SHP77 treated with DMSO at 0.1 percent for 48 hours (cell line): Measurements from ENCODE around the gene ALDH1A2.

Experiments
- DNase-seq: peaks from one replicate; lab custom pipeline; 2025; lab: John Stamatoyannopoulos, UW

The ALDH1A2 gene

DNA sequence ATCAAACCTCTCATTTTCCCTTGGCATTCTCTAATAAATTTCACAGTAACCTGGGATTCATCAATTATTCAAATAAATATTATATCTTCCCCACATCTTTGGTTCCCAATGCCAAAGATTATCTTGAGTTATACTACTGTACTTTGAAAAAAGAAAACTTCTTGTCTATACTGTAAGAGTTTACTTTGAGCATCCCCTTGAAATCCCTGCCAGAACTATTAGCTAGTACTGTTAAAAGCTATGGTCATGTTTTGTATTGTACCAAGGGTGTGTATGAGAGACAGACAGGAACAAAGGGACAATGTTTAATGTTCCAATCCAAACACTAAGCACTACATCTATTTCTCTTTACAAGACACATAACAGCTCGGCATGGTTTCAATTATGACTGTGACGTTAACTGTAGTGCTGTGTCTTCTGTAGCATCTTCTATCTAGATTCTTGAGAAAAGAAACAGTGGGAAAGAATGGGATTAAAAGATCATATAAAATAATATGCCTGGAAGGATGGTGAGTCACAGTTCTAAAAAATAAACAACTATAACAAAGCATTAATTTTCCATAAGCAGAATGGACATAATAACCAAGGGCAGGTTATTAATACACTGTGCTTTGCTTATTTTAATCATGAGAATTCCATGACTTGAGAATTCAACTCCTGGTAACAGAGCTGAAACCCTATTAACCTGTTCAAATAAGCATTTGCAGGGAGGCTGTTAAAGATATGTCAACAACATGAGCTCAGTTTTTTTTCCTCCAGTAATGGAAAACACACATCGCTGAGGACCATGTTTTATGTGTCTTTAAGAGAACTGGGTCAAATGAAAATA lies 71.1 kb downstream of the ALDH1A2 start:
- DNase-seq = peak; percentile 6

DNA sequence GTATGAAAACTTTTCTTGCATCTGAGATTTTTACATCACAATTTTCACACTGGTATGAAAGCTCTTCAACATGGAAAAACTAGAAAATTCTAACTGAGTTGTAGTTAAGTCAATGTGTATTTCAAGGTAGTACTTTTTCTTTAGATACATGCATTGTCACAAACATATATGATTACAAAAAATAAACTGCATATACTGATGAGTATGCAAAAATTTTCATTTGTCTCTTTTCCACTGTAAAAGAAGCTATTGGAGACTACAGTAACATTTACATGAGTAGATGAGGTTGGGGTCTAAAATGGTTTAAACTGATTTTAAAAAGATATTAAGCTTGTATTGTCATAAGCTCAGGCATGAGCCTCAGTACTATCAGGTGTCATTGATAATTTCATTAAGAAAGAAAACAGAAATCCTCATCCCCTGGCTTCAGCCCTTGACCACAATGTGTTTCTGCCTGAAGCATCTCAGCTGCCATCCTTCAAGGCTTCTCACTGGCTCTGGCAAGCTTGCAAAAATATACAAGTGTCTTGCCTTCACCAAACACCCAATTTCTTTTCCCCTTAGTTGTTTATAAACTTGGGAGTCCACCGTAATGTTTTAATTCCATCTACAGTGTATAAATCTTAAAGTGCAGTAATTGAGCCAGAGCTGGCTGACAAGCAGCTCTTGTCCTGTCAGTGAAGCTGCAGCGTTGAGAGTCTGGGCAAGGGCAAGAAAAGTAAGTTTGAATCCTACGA lies 71.9 kb downstream of the ALDH1A2 start:
- DNase-seq = no peak

DNA sequence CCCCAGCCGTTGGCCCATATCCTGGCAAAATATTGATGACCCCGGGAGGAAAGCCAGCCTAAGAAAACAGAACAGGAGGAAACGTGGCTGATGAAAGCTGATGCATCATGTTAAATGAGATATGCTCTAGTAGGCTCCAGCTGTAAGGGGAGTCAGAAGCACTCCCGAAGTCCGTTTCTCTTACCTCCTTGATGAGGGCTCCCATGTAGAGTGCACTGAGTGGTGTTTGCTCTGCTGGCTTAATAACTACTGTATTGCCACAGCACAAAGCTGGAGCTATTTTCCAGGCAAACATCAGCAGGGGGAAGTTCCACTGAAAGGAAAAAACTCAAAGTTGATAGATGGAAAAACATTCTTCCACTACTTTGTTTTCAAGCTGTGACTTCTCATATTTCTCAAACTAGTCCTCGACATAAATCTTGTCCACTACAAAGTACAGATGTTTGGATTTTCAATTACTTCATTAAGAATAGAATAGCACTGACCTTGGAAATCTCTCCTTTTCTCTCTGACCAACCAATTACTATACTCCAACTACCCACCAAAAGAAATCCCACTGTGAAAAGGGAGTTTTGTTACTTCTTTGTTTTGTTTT lies 72.7 kb downstream of the ALDH1A2 start:
- no peak for DNase-seq

DNA sequence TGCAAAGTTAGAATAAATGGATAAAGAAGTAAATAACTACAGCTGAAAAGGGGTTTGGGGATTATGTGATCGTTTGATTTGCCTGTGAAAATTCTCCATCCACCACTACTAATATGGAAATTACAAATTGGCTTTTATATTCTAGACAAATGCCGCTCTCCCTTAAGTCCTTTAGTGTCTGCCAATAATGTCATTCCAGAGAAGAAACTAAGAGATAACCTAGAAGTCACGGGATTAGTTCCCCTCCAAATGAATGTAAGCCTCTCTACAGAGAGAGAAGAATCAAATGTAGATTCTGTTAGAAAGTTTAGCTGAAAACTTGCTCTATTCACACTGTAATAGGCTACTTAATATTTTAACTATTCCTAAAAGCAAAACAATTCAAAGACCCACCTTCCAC lies 92.0 kb downstream of the ALDH1A2 start:
- no peak for DNase-seq

GRCh38 chr15:57972864-57973263 lies 92.6 kb downstream of the ALDH1A2 start:
- peak; percentile 41 for DNase-seq

DNA sequence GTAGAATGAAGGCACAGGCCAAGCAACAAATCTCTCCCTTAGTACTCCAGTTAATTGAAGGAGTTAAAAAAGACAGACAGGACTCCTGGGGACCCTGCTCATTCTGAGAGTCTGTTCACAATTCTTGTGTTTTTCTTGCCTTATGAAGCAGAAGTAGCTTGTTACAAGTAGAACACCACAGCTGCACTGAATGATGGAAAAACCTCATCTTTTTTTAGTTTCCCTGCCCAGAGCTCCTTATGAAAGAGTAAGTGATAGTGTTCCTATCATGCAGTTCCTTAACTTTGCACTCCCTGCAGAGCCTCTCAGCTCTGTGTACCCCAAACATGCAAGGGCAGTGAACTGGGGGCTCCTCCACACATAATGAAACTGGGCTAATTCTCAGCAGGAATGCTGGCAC lies 95.5 kb downstream of the ALDH1A2 start:
- no peak for DNase-seq

GRCh38 chr15:57969355-57969754 lies 96.2 kb downstream of the ALDH1A2 start:
- peak; percentile 6 for DNase-seq

DNA sequence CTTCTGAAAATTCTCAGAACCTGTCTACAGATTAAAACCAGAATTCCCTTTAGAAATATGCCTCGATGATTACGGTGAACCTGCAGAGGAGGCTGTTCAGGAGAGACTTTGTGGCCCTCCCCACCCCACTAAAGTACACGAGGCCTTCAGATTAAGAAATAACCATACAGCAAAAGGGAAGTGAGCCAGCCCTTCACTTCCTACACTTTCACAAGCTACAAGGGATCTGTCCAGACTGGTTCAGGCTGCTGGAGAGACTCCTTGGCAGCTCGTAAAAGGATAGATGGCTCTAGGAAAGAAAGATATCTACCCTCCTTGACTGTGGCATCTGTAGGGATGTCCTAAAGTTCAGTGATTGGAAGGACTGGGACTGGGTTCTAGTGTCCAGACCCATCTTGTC lies 102.6 kb downstream of the ALDH1A2 start:
- no peak for DNase-seq

DNA sequence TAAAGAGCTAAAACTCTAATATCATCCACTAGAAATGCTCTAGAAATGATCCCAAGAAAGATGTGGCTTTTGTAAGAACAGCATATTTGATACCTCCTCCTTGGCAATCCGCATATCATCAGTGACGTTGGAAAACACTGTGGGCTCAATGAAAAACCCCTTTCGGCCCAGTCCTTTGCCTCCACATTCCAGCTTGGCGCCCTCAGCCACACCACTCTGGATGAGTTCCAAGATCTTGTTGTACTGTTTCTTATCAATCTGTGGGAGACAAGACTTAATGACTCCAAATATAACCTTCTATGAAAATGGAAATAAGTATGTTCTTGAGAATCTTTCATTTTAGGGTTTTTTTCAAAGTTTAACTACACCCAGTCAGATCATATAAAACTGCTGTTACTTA lies 103.6 kb downstream of the ALDH1A2 start:
- DNase-seq = no peak

DNA sequence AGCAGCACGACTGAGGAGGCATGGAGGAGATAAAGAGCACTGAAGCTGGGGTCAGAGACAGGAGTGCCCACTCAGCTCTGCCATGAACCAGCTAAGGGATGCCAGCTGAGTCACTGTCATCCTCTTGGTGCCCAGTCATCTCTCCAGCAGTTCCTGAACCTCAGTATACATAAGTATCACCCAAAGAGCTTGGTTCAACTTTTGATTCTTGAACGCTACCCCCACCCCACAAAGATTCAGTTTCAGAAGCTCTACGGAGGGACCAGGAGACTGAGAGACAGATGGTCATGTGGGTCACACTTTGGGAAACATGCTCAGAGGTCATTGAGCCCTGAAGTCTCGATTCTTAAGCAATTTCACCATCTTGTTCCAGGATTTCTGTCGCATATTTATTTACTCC lies 108.4 kb downstream of the ALDH1A2 start:
- no peak for DNase-seq

- DNase-seq = no peak
Measured at GRCh38 chr15:57953874-57954273, 111.6 kb downstream of the ALDH1A2 start.

DNA sequence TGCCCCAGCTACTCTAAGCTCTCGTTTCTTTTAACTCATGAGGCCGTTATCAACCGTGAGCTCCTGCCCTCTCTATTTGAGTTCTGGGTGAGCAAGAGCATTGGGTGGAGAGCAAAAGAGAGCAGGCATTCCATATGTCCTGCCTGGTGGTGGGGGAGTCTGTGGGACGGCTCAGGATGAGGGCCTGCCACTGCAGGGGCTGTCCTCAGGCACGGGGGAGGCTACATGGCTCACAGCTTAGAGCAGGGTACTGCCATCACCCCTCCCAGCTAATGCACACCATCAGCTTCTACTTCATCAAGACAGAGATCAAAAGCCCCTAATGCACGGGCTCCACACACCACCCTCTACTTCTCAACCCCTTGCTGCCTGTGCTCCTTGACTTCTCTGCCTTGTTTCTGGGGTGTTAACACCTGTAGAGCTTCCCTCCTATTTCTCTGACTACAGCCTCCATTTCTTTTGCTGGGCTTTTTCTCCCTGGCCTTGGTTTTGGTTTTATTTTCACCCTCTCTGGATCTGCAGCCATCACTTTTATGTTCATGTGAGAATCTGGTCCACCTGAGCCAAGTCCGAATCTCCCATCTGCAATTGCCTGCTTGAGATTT lies 114.1 kb downstream of the ALDH1A2 start:
- DNase-seq = no peak

GRCh38 chr15:57950381-57950946 lies 115.0 kb downstream of the ALDH1A2 start:
- no peak for DNase-seq

- DNase-seq = no peak
Measured at GRCh38 chr15:57949374-57949943, 116.1 kb downstream of the ALDH1A2 start.

GRCh38 chr15:57948351-57949289 lies 116.9 kb downstream of the ALDH1A2 start:
- no peak for DNase-seq

GRCh38 chr15:57947781-57948180 lies 117.7 kb downstream of the ALDH1A2 start:
- DNase-seq = no peak

GRCh38 chr15:57947282-57947681 lies 118.2 kb downstream of the ALDH1A2 start:
- no peak for DNase-seq

- no peak for DNase-seq
Measured at GRCh38 chr15:57946491-57947048, 118.9 kb downstream of the ALDH1A2 start.

GRCh38 chr15:57945616-57946015 lies 119.9 kb downstream of the ALDH1A2 start:
- no peak for DNase-seq

DNA sequence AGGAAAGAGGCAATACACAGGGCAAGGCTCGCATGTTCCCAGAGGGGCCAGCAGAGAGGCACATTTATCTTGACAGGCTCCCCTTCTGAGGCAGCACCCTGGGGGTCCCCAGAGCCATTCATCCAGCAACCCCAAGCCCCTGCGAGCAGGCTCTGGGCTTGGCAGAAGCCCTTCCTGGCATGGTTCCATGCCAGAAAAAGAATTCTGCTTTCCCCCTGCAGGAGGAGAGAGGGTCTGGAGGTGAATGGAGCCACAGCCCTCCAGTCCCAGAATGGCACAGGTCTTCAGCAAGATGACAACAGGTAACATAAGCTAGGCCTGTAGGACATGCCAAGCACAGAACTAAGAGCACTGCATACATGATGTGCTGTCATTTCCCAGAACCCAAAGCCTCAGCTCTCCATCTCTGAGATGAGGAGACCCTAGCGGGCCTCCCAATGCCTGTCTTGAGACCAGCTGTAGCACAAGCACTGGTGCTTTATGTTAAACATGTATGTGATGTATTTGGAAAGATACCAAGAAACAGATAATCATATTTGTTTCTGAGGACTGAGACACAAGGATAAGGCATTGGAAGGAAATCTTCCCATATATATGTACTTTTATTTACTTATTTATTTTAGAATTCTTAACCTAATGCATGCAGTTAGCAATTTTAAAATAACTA lies 121.6 kb downstream of the ALDH1A2 start:
- no peak for DNase-seq
